ENCODE measurements around the gene MAP3K10. TPM values are rescaled to one million over a fixed set of nuclear protein-coding genes. Genes with fewer than 3 reads are reported as not detected.
"Not testable (repeated sequence)": the region's sequence is repeated elsewhere in the genome, so short reads cannot be mapped to it uniquely, and the experiment has no call there.

MAP3K10 gene
- total and polyA plus RNA-seq, 3 donors from 2014 or later = 23.1 to 35.0 (median 23.8) TPM

GRCh38 chr19:40162104-40162503 is 29.1 kb upstream of the MAP3K10 start:
- H3K36me3 ChIP-seq (ENCODE audit: low read depth, missing control alignments) = no peaks in the 10 kb centered on the region
- no peak for TF ChIP-seq CTCF (IDR thresholded peaks at IDR 0.05)
- TF ChIP-seq POLR2A (IDR thresholded peaks at IDR 0.05) = no peak
- intact Hi-C loops (cut with DNase I; ENCODE audit: low total_unique reads) = no loop called here
- H3K9me3 ChIP-seq = no peaks in the 10 kb centered on the region
- peaks cover 4% of the 10 kb centered on the region for H3K4me1 ChIP-seq
- 87 to 89% methylated on average over 3 of the region's 3 CpGs for WGBS, 2 donors
- no peaks in the 10 kb centered on the region for H3K27me3 ChIP-seq
- no peak overlapping the region for H3K27ac ChIP-seq
- no peak for DNase-seq
- no peak overlapping the region for H3K4me3 ChIP-seq

- WGBS, 2 donors = 88 to 95% methylated on average over 4 of the region's 4 CpGs
- TF ChIP-seq POLR2A (IDR thresholded peaks at IDR 0.05) = no peak
- no peak for TF ChIP-seq CTCF (IDR thresholded peaks at IDR 0.05)
- Histone ChIP-seq H3K4me1 (peaks cover 4% of the 10 kb centered on the region), H3K9me3 (no peaks in the 10 kb centered on the region), H3K27ac (no peak overlapping the region), H3K4me3 (no peak overlapping the region), H3K27me3 (no peaks in the 10 kb centered on the region), H3K36me3 (ENCODE audit: low read depth, missing control alignments) (no peaks in the 10 kb centered on the region)
- DNase-seq = no peak
- intact Hi-C loops (cut with DNase I; ENCODE audit: low total_unique reads) = no loop called here
Observed at GRCh38 chr19:40163541-40164129, 27.6 kb upstream of the MAP3K10 start.

DNA sequence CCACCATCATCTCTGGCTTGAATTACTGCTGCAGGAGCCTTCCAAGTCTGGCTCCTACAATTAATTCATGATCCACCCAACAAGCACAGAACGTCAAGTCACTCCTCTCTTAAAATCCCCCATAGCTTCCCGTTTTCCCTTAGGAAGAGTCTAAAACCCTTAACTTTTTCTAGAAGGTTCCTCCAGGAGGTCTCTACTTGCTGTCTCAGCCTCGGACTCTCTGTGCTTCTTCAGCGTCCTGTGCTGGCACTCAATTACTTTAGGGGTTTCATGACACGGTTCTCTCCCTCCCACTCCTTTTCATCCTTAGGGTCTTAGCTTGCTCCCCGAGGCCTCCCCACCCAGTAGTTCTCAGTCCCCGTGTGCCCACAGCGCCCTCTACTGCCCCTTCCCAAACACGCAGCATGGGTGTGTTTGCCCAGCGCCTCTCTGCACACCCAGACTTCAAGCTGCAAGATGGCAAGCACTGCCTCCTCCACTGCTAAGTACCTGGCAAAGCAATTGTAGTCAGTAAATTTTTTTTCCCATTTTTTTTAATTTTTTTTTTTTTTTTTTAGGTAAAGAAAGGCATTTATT is 25.8 kb upstream of the MAP3K10 start:
- peak; percentile 71 for DNase-seq
- H3K27me3 ChIP-seq = no peaks in the 10 kb centered on the region
- WGBS, 2 donors = 33 to 37% methylated on average over 10 of the region's 10 CpGs
- TF ChIP-seq POLR2A (IDR thresholded peaks at IDR 0.05) (no peak), CTCF (IDR thresholded peaks at IDR 0.05) (peak; percentile 24 to 44 (median 29))
- no peaks in the 10 kb centered on the region for H3K9me3 ChIP-seq
- H3K36me3 ChIP-seq (ENCODE audit: low read depth, missing control alignments) = no peaks in the 10 kb centered on the region
- no peaks in the 10 kb centered on the region for H3K4me1 ChIP-seq
- intact Hi-C loops (cut with DNase I; ENCODE audit: low total_unique reads) = no loop called here
- no peak overlapping the region for H3K27ac ChIP-seq
- no peak overlapping the region for H3K4me3 ChIP-seq

DNA sequence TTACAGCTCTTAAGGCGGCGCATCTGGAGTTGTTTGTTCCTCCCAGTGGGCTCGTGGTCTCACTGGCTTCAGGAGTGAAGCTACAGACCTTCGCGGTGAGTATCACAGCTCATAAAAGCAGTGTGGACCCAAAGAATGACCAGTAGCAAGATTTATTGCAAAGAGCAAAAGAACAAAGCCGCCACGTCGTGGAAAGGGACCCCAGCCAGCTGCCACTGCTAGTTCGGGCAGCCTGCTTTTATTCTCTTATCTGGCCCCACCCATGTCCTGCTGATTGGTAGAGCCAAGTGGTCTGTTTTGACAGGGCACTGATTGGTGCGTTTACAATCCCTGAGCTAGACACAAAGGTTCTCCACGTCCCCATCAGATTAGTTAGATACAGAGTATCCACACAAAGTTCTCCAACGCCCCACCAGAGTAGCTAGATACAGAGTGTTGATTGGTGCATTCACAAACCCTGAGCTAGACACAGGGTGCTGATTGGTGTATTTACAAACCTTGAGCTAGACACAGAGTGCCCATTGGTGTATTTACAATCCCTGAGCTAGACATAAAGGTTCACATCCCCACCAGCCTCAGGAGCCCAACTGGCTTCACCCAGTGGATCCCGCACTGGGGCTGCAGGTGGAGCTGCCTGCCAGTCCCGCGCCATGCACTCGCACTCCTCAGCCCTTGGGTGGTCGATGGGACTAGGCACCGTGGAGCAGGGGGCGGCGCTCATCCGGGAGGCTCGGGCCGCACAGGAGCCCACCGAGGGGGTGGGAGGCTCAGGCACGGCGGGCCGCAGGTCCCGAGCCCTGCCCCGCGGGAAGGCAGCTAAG is 21.5 kb upstream of the MAP3K10 start:
- H3K36me3 ChIP-seq (ENCODE audit: low read depth, missing control alignments); H3K4me1 ChIP-seq; intact Hi-C loops (cut with DNase I; ENCODE audit: low total_unique reads); H3K27me3 ChIP-seq; H3K9me3 ChIP-seq; H3K27ac ChIP-seq: not testable (repeated sequence)
- H3K4me3 ChIP-seq = peak overlapping the region; percentile 21 to 52
- peak; percentile 60 for DNase-seq
- WGBS, 2 donors = 41 to 56% methylated on average over 13 to 30 of the region's 30 CpGs

DNA sequence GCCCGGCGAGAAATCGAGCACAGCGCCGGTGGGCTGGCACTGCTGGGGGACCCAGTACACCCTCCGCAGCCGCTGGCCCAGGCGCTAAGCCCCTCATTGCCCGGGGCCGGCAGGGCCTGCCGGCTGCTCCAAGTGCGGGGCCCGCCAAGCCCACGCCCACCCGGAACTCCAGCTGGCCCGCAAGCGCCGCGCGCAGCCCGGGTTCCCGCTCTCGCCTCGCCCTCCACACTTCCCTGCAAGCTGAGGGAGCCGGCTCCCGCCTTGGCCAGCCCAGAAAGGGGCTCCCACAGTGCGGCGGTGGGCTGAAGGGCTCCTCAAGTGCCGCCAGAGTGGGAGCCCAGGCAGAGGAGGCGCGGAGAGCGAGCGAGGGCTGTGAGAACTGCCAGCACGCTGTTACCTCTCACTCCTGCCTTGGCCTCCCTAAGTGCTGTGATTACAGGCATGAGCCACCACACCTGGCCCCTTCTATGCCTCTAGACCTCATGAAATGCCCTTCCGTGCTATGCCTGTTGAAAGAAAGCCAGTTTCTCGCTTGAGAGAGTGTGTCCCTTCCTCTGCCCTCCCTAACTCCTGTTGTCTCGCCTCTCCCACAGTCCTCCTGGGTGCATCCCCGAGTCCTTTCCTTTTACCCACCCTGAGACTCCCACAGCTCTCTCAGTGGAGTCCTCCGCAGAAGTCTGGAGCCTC is 20.8 kb upstream of the MAP3K10 start:
- H3K4me3 ChIP-seq = peak overlapping the region; percentile 21 to 52
- H3K4me1 ChIP-seq; H3K9me3 ChIP-seq; intact Hi-C loops (cut with DNase I; ENCODE audit: low total_unique reads); H3K27me3 ChIP-seq; H3K27ac ChIP-seq; DNase-seq; H3K36me3 ChIP-seq (ENCODE audit: low read depth, missing control alignments): not testable (repeated sequence)
- 53 to 58% methylated on average over 15 to 37 of the region's 39 CpGs for WGBS, 2 donors

- DNase-seq = not testable (repeated sequence)
Observed at GRCh38 chr19:40171293-40171692, 19.9 kb upstream of the MAP3K10 start.

More at GRCh38 chr19:40171293-40171692, 19.9 kb upstream of the MAP3K10 start:
- intact Hi-C loops (cut with DNase I; ENCODE audit: low total_unique reads); H3K4me3 ChIP-seq; H3K9me3 ChIP-seq; H3K27ac ChIP-seq; H3K4me1 ChIP-seq; H3K27me3 ChIP-seq; H3K36me3 ChIP-seq (ENCODE audit: low read depth, missing control alignments): not testable (repeated sequence)
- 76 to 77% methylated on average over 4 of the region's 4 CpGs for WGBS, 2 donors

Measured in testis (tissue), 3 donors.